Measurements from ENCODE around the gene NFIX. TPM values are rescaled to one million over a fixed set of nuclear protein-coding genes. Genes with fewer than 3 reads are reported as not detected.

Gene NFIX
- total RNA-seq, 1 donor from 2014 or later: 160 TPM

GRCh38 chr19:13002166-13002898, 7.1 kb downstream of the NFIX start:
- DNase-seq (peak; percentile 82), ATAC-seq (ENCODE audit: poor library complexity) (peak; percentile 83)
- intact Hi-C loops (cut with DNase I): no loop called here

GRCh38 chr19:13003081-13003480, 7.8 kb downstream of the NFIX start:
- DNase-seq (no peak), ATAC-seq (ENCODE audit: poor library complexity) (no peak)
- intact Hi-C loops (cut with DNase I): no loop called here

DNA sequence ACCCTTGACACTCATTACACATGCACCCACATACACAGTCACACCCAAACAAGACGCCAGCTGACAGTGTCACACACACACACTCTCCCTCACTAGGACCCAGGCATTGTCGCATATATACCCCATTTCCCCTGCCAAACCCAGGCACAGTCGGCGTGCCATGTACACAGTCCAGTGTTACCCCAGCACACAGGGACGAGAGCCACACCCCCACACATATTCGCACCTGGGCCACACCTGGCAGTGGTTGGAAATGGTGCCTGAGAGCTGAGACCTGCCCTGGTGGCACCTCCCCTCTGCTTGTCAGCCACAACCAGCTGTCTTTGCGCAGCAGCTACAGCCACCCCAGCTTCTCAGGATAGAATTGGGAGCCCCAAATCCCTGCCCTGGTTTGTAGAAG, 9.0 kb downstream of the NFIX start:
- ATAC-seq (ENCODE audit: poor library complexity) (no peak), DNase-seq (no peak)
- intact Hi-C loops (cut with DNase I): no loop called here

DNA sequence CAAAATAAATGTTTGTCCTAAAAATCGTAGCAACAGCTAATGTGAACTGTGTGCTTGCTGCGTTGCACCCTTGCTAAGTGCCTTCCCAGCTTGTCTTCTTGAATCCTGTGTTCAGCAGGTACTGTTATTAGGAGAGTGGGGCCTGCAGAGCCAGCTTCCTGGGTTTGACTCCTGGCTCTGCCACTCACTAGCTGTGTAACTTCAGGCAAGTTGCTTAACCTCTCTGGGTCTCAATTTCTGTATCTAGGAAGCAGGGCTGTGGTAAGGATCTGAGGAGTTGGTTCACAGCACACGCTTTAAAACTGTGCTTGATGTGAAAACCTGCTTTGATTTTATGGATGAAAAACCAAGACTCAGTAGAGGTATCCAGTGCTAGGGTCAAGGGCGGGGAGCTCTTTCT, 10.0 kb downstream of the NFIX start:
- intact Hi-C loops (cut with DNase I): no loop called here
- DNase-seq (no peak), ATAC-seq (ENCODE audit: poor library complexity) (no peak)

DNA sequence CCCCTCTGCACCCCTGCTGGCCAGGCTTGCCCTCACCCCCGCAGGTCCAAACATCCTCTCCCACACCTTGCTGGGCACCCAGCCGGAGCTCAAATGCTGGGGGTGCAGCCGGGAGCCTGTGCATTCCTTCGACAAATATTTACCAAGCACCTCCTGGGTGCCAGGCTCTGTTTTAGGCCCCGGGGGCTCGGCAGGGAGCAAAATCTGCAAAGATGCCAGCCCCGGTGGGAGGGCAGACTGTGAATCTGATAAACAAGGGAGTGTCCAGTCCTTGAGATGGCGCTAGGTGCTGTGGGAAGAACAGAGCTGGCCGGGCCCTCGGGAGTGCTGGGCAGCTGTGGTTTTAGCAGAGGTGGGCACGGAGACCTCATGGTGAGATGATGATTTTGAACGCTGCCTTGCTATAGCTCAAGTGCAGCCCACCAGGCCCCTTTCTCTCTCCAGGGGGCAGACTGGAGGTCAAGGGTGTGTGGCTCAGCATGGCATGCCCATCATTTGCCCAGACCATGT, 10.6 kb downstream of the NFIX start:
- intact Hi-C loops (cut with DNase I): no loop called here
- ATAC-seq (ENCODE audit: poor library complexity) (no peak), DNase-seq (no peak)

- peak; percentile 25 for ATAC-seq (ENCODE audit: poor library complexity)
- intact Hi-C loops (cut with DNase I): no loop called here
- no peak for DNase-seq
These were observed 11.4 kb downstream of the NFIX start for GRCh38 chr19:13006431-13007281.

DNA sequence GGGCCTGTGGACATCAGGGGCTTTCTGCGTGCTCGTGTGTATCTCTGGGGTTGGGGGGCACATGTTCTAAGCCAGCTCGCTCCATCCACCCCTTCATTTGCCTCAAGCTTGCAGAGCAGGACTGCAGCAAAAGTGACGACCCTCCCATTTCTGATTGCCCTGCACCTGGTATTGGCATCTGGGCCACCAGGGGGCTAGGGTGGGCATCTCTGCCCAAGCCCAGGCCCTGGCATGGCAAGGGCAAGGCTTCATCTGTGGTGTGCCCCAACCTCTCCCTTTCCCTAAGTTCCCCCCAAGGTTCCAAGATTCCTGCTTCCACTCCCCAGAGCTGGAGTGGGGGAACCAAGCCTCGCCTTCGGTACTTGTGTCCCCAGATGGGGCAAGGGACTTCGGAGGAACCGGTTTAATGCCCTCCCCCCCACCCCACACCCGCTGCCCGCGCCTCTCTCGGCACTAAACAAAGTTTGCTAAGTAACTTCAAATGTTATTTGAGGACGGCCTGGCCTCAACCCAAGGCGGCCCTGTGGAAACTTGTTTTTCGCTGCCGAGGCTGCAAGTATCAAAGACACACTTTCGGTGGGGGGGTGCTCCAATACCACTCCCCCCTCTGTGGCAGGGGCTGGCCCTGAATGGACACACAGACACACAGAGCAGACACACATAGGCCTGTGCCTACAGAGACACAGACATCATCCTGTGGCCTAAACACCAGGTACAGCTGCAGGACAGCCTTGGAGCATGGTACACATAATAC, 12.2 kb downstream of the NFIX start:
- intact Hi-C loops (cut with DNase I): no loop called here
- DNase-seq: peak; percentile 85
- peak; percentile 52 for ATAC-seq (ENCODE audit: poor library complexity)

- intact Hi-C loops (cut with DNase I): no loop called here
- DNase-seq: no peak
- ATAC-seq (ENCODE audit: poor library complexity): no peak
These were observed 13.9 kb downstream of the NFIX start for GRCh38 chr19:13008926-13009787.

- ATAC-seq (ENCODE audit: poor library complexity) (peak; percentile 38), DNase-seq (peak; percentile 71)
- intact Hi-C loops (cut with DNase I): no loop called here
These were observed 15.0 kb downstream of the NFIX start for GRCh38 chr19:13010038-13010991.

DNA sequence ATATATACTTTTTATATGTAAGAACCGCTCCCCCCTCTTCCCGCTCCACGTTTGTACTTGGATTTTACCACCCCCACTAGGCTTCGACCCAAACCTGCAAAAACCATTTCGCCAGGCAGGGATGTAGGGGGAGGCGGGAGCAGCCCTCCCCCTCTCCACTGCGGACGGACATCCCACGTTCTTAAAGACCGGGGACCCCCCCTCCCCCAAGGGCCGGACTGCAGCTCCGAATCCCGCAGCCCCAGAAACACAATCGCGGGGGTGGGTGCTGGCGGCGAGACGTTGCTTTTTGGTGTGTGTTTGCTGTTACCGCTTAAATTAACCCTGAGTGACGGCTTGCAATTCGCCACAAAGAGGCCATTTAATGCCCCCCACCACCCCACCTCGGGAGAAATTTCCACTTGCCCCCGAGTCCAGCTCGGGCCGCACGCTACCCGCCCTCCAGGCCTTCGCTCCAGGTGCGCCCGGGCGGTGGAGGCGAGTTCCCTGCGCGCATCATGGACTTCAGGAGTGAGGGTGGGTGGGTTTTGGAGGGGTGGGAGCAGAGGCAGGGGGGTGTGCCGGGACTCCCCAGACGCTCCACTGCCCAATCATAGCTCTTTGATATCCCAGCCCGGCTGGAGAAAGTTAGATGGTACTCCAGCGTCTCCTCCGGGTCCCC, 15.8 kb downstream of the NFIX start:
- ATAC-seq (ENCODE audit: poor library complexity) (no peak), DNase-seq (no peak)
- intact Hi-C loops (cut with DNase I): no loop called here

DNA sequence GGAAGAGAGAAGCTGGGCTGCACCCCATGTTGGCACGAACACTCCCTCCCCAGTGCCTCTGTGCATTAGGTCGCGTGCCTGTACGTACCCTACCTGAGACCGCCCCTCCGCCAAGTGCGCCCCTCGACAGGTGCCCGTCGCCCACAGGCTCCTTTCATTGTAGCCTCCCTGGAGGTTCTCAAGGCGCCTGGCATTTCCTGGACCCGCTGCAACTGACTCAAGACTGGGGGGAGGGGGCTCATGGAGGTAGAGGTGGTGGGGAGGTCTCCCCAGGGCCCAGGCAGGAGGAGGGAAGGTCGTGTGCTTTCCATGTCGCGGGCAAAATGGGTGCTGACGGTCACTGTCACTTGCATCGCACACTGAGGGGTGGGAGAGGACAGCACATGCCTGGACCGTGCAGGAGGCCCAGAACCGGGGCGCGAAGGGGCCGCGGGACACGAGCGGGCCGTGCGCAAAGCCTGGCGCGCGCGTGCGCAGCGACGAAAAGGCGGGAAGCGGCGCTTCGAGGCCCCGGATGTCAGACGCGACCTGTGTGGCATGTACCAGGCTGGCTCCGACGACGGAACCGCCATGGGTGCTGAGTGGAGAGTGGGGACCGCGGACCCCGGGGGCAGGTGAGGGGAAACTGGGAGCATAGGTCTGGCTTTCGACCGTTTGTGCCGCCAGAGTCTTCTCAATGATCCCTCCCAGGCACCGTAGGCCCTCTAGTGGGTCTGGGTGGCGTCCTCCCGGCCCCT, 16.5 kb downstream of the NFIX start:
- ATAC-seq (ENCODE audit: poor library complexity): no peak
- intact Hi-C loops (cut with DNase I): no loop called here
- DNase-seq: no peak

DNA sequence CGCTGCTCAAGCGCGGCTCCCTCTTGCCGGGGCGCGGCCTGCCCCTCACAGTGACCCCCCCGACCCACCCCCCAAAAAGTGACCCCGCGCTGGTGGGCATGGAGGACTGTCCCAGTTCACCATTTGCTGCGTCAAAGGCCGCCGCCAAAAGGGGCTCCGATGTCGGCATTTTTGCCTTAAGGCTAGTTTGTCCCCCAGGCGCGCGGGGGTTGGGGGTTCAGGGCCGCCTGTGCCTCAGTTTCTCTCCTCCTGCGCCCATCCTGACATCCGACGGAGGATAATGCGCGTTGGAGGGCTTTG, 17.1 kb downstream of the NFIX start:
- DNase-seq (no peak), ATAC-seq (ENCODE audit: poor library complexity) (no peak)
- intact Hi-C loops (cut with DNase I): no loop called here

DNA sequence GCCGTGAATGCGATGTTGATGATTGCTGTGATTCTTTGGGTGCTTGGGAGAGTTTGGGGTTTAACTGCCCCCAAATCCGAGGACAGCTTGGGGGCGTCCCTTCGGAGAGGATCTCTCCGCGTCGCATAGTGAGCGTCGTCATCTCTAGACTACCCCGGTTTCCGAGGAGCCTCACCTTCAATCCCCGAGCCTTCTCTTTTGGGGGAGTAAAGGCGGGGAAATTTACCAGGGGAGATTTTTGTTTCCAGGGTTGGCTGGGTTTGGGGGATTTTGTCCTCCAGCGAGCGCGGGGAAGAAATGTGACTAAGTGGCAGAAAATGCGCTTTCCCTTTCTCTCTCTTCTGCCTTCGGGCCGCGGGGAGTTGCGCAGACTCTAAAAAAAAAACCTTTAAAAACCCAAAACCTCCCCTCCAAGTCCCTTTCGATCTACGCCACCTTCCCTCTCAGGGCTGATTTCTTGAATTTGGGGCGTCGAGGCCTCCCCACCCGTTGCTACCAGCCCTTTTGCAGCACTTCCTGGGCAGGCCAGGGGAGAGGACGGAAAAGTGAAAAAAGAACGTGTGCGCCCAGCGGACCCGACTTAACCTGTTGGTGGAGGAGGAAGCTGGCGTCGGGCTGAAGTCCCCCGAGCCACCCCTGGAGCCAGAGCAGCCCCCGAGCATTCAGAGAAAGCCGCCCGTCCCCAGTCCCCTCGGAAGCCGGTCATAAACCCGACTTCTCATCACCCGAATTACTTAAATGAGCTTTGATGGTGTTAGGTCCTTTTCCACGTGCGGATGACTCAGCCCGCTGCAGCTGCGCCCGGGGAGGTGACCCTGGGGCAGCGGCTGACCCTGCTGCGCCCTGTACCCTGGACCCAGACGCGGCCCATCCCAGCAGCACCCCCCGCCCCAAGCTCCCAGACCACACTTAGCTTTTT, 17.7 kb downstream of the NFIX start:
- DNase-seq: peak; percentile 70
- intact Hi-C loops (cut with DNase I): no loop called here
- ATAC-seq (ENCODE audit: poor library complexity): peak; percentile 40

GRCh38 chr19:13013649-13014048, 18.4 kb downstream of the NFIX start:
- ATAC-seq (ENCODE audit: poor library complexity): no peak

More at GRCh38 chr19:13013649-13014048, 18.4 kb downstream of the NFIX start:
- intact Hi-C loops (cut with DNase I): no loop called here
- DNase-seq: no peak

Measured in Right ventricle myocardium superior (tissue), 1 donor.